GM12875 (cell line): ENCODE data around the gene DHX40.
"Not testable (repeated sequence)": the region's sequence is repeated elsewhere in the genome, so short reads cannot be mapped to it uniquely, and the experiment has no call there.

ENCODE experiments used
- H3K4me3 ChIP-seq: one replicate; pipeline ENCODE4 v1.5.1; 2011; ENCODE audit warnings: low read depth, low read length, control low read depth
- TF ChIP-seq, protein P1 (sequence below): IDR thresholded peaks from 2 replicates; pipeline ENCODE4 v1.5.1; 2011; ENCODE audit warnings: low read depth, mild to moderate bottlenecking, control low read depth, inconsistent platforms, low read length, moderate library complexity, borderline replicate concordance; ENCODE audit not compliant: insufficient read depth

Gene DHX40

DNA sequence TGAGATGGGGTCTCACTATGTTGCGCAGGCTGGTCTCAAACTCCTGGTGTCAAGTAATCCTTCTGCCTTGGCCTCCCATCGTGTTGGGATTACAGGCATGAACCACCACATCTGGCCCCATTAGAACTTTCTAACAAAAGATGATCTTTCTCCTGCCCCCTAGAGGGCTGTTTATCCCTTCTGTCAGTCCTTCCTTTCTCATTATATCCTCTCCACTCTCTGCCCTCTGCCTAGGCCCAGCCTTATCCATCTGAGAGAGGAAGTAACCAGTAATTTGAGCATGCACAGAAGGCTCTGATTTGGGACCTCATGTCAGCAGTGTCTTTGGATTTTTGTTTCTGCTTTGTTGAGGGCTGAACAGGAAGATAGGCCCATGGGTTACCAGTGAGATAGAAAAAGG lies 4.4 kb upstream of the DHX40 start:
- TF ChIP-seq, protein P1, sequence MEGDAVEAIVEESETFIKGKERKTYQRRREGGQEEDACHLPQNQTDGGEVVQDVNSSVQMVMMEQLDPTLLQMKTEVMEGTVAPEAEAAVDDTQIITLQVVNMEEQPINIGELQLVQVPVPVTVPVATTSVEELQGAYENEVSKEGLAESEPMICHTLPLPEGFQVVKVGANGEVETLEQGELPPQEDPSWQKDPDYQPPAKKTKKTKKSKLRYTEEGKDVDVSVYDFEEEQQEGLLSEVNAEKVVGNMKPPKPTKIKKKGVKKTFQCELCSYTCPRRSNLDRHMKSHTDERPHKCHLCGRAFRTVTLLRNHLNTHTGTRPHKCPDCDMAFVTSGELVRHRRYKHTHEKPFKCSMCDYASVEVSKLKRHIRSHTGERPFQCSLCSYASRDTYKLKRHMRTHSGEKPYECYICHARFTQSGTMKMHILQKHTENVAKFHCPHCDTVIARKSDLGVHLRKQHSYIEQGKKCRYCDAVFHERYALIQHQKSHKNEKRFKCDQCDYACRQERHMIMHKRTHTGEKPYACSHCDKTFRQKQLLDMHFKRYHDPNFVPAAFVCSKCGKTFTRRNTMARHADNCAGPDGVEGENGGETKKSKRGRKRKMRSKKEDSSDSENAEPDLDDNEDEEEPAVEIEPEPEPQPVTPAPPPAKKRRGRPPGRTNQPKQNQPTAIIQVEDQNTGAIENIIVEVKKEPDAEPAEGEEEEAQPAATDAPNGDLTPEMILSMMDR: no peak
- H3K4me3 ChIP-seq: no peak overlapping the region

DNA sequence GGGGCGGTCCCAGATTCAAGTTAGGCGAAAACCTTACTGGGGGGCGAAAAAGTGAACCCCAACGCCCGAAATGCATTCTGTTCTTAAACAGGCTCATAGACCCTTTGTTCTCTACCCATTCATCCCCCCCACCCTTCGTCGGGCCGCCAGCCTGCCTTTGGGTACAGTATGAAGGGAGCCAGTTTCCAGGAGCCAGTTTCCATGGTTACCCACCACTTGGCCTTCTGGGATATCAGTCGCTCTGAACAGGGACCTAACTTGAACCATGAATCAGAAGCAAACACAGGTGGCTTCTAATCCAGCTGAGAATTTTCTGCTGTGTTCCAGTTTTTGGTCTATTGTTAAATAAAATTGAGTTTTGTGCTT lies 532 bp downstream of the DHX40 start:
- H3K4me3 ChIP-seq: peak overlapping the region; percentile 77
- TF ChIP-seq, protein P1: no peak

DNA sequence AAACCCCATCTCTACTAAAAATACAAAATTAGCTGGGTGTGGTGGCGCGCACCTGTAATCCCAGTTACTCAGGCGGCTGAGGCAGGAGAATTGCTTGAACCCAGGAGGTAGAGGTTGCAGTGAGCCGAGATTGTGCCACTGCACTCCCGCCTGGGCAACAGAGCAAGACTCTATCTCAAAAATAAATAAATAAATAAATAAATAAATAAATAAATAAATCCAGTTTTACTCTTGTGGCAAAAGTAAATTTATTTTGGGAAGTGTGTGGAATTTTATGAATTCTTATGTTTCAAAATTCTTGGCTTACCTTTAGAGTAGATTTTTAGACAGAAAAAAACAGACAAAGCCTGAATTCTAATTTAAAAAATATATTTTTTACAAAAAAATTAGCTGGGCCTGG lies 3.7 kb downstream of the DHX40 start:
- H3K4me3 ChIP-seq: not testable (repeated sequence)

DNA sequence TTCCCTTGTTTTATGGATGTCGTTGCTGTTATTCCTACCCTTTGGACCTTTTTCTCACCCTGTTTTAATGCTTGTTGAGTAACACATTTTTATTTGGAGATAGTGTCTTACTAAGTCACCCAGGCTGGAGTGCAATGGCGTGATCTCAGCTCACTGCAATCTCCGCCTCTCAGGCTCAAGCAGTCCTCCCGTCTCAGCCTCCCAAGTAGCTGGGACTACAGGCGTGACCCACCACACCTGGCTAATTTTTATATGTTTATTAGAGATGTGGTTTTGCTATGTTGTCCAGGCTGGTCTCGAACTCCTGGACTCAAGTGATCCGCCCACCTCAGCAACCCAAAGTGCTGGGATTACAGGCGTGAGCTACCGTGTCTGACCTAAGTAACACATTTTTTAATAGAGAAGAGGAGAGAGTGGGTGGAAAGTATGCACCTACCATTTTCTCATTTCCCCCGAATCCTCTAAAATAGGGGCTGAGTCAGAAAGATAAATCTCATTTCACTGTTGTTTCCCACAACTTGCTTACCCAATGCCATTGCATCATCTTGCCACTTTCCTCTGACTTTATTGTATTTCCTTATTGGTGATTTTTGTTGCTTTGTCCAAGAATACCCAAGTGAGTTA lies 7.0 kb downstream of the DHX40 start:
- TF ChIP-seq, protein P1: no peak
- no peak overlapping the region for H3K4me3 ChIP-seq

DNA sequence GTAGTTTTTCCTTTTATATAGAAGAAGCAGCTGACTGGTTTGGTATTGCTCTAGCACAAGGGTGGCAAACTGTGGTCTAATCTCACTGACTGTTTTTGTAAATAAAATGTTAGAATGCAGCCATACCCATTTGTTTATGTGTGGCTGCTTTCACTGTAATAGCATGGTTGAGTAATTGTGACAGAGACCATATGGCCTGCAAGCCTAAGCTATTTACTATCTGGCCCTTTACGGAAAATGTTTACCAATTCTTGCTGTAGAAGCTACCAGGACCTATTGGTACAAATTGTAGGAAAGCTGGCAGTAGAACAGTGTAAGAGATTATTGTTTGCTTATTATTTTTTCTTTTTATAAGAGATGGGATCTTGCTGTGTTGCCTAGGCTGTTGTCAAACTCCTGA lies 18.8 kb downstream of the DHX40 start:
- H3K4me3 ChIP-seq: not testable (repeated sequence)

DNA sequence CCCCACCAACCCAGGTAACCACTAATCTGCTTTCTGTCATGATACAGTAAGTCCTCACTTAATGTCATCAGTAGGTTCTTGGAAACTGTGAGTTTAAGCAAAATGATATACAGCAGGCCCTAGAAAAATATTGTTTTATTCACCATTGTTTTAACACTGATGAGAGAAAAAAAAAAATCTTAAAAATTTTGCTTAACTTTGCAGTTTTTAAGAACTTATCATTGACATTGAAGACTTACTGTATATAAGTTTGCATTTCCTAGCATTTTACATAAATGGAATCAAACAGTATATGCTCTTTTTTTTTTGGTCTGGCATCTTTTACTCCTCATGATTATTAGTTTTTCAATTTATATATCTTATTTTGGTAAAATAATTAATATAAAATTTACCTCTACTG lies 34.8 kb downstream of the DHX40 start:
- TF ChIP-seq, protein P1: no peak

DNA sequence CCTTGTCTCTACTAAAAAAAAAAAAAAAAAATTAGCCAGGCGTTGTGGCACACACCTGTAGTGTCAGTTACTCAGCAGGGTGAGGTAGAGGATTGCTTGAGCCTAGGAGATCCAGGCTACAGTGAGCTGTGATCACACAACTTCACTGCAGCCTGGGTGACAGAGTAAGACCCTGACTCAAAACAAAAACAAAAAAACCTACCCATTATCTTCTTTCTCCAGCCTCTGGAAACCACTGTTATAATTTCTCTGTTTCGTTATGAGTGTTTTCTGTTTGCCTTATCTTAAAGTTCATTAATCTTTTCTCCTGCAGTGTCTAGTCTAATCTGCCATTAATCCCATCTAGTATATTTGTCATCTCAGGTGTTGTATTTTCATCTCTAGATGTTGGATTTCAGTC lies 35.7 kb downstream of the DHX40 start:
- no peak overlapping the region for H3K4me3 ChIP-seq
- TF ChIP-seq, protein P1: no peak

More for the DNA sequence above, 34.8 kb downstream of the DHX40 start:
- no peak overlapping the region for H3K4me3 ChIP-seq

DNA sequence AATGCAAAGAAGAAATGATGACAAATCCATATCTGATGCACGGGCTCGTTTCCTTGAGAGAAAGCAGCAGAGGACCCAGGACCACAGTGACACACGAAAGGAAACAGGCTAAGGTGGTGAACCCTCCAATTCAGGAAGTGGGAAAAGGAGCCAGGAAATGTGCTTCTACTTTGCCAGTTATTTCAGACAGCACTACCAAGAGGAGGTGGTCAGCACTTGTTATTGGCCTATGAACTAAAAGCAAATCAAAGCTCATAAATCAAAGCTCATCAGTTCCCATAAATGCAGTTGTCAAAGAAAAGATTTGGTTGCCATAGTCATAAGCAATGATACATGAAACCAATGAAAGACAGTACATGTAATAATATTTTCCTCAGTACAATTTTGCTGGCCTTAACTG lies 41.7 kb downstream of the DHX40 start:
- TF ChIP-seq, protein P1: no peak
- H3K4me3 ChIP-seq: no peak overlapping the region
